ENCODE measurements around the gene ABLIM1. TPM values are rescaled to one million over a fixed set of nuclear protein-coding genes. Genes with fewer than 3 reads are reported as not detected.

ABLIM1 gene
- total and polyA plus RNA-seq, 3 donors from 2014 or later, result 90.0 to 137 (median 128) TPM

DNA sequence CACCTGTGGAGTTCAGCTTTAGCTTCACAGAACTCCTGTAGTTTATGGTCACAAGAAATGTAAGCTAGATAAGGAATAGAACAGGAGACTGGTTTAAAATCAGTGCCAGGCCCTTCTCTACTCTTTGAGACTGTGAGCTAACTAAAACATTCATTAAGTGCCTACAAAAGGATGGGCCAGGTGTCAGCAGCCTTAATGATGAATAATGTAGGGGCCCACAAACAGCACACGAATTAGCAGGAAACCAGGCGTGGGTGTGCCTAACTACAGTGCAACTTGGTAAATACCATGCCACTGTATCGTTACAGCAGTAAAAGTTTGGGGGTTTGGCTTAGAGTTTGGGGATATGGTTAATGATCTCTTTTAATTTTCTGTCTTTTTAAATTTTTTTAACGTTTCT is 6.1 kb upstream of the ABLIM1 start:
- no peak for DNase-seq
- intact Hi-C loops (cut with DNase I; ENCODE audit: low total_unique reads), result no loop called here
- WGBS, 2 donors, result 66 to 72% methylated on average over 4 of the region's 4 CpGs
- Histone ChIP-seq H3K4me3 (no peak overlapping the region), H3K27ac (no peak overlapping the region), H3K27me3 (no peaks in the 10 kb centered on the region), H3K4me1 (no peaks in the 10 kb centered on the region), H3K9me3 (no peaks in the 10 kb centered on the region), H3K36me3 (ENCODE audit: low read depth, missing control alignments) (no peaks in the 10 kb centered on the region)
- no peak for TF ChIP-seq CTCF (IDR thresholded peaks at IDR 0.05)
- TF ChIP-seq POLR2A (IDR thresholded peaks at IDR 0.05), result no peak

GRCh38 chr10:114663626-114664025 is 5.6 kb upstream of the ABLIM1 start:
- TF ChIP-seq CTCF (IDR thresholded peaks at IDR 0.05) (no peak), POLR2A (IDR thresholded peaks at IDR 0.05) (no peak)
- DNase-seq, result no peak
- 52 to 72% methylated on average over 8 of the region's 8 CpGs for WGBS, 2 donors
- no peak overlapping the region for H3K27ac ChIP-seq
- H3K27me3 ChIP-seq, result no peaks in the 10 kb centered on the region
- no peaks in the 10 kb centered on the region for H3K9me3 ChIP-seq
- H3K4me1 ChIP-seq, result no peaks in the 10 kb centered on the region
- intact Hi-C loops (cut with DNase I; ENCODE audit: low total_unique reads), result no loop called here
- no peak overlapping the region for H3K4me3 ChIP-seq
- H3K36me3 ChIP-seq (ENCODE audit: low read depth, missing control alignments), result no peaks in the 10 kb centered on the region

- H3K27me3 ChIP-seq, result no peaks in the 10 kb centered on the region
- H3K9me3 ChIP-seq, result no peaks in the 10 kb centered on the region
- H3K4me3 ChIP-seq, result no peak overlapping the region
- no peak for DNase-seq
- no peak for TF ChIP-seq CTCF (IDR thresholded peaks at IDR 0.05)
- TF ChIP-seq POLR2A (IDR thresholded peaks at IDR 0.05), result no peak
- WGBS, 2 donors, result 78 to 83% methylated on average over 5 of the region's 5 CpGs
- no peak overlapping the region for H3K27ac ChIP-seq
- no peaks in the 10 kb centered on the region for H3K36me3 ChIP-seq (ENCODE audit: low read depth, missing control alignments)
- no peaks in the 10 kb centered on the region for H3K4me1 ChIP-seq
- intact Hi-C loops (cut with DNase I; ENCODE audit: low total_unique reads), result no loop called here
Observed at GRCh38 chr10:114662646-114663217, 4.7 kb upstream of the ABLIM1 start.

GRCh38 chr10:114661212-114661880 is 3.3 kb upstream of the ABLIM1 start:
- no peak overlapping the region for H3K27ac ChIP-seq
- no peaks in the 10 kb centered on the region for H3K4me1 ChIP-seq
- TF ChIP-seq CTCF (IDR thresholded peaks at IDR 0.05), result no peak
- TF ChIP-seq POLR2A (IDR thresholded peaks at IDR 0.05), result no peak
- H3K36me3 ChIP-seq (ENCODE audit: low read depth, missing control alignments), result no peaks in the 10 kb centered on the region
- H3K4me3 ChIP-seq, result no peak overlapping the region
- no peaks in the 10 kb centered on the region for H3K9me3 ChIP-seq
- 87 to 89% methylated on average over 3 of the region's 3 CpGs for WGBS, 2 donors
- intact Hi-C loops (cut with DNase I; ENCODE audit: low total_unique reads), result no loop called here
- DNase-seq, result no peak
- H3K27me3 ChIP-seq, result no peaks in the 10 kb centered on the region

GRCh38 chr10:114655671-114656070 is 2.4 kb downstream of the ABLIM1 start:
- DNase-seq, result no peak
- TF ChIP-seq POLR2A (IDR thresholded peaks at IDR 0.05) (no peak), CTCF (IDR thresholded peaks at IDR 0.05) (no peak)
- H3K27me3 ChIP-seq, result no peaks in the 10 kb centered on the region
- intact Hi-C loops (cut with DNase I; ENCODE audit: low total_unique reads), result no loop called here
- H3K9me3 ChIP-seq, result no peaks in the 10 kb centered on the region
- no peaks in the 10 kb centered on the region for H3K36me3 ChIP-seq (ENCODE audit: low read depth, missing control alignments)
- H3K4me1 ChIP-seq, result no peaks in the 10 kb centered on the region
- 84 to 95% methylated on average over 6 to 7 of the region's 7 CpGs for WGBS, 2 donors
- no peak overlapping the region for H3K27ac ChIP-seq
- no peak overlapping the region for H3K4me3 ChIP-seq

Data from testis (tissue), 3 donors.